ENCODE measurements around the gene RGS10.

- TF ChIP-seq CTCF (IDR thresholded peaks at IDR 0.05) (no peak), POLR2A (IDR thresholded peaks at IDR 0.05) (no peak)
Observed at GRCh38 chr10:119550827-119551226, 8.3 kb upstream of the RGS10 start.
